GM12892 (cell line): ENCODE data around the gene MOB2.
A peak's percentile ranks its signal among the peaks of the same experiment; 100 is the strongest.

ENCODE experiments used
- DNase-seq: peaks from one replicate; pipeline ENCODE4 v3.0.0; 2011; ENCODE audit not compliant: insufficient read length
- FAIRE-seq: peaks from 2 replicates; lab custom pipeline; 2011; peaks lifted over from hg19 to GRCh38; lab: Jason Lieb, UNC
- POLR2A ChIP-seq: IDR thresholded peaks from 2 replicates; pipeline ENCODE4 v1.6.1; 2011; ENCODE audit warnings: low read depth, low read length, control low read depth
- POLR2AphosphoS5 ChIP-seq: IDR thresholded peaks from 2 replicates; pipeline ENCODE4 v1.6.1; 2011; ENCODE audit warnings: low read depth, low read length, control low read depth
- TAF1 ChIP-seq: IDR thresholded peaks from 2 replicates; pipeline ENCODE4 v1.6.1; 2011; ENCODE audit warnings: low read depth, mild to moderate bottlenecking, control low read depth, low read length, borderline replicate concordance

The MOB2 gene

GRCh38 chr11:1528710-1529109 lies 42.1 kb upstream of the MOB2 start:
- DNase-seq: no peak
- no peak for FAIRE-seq
- no peak for TF ChIP-seq POLR2AphosphoS5
- no peak for TF ChIP-seq TAF1
- no peak for TF ChIP-seq POLR2A

GRCh38 chr11:1526785-1527184 lies 40.2 kb upstream of the MOB2 start:
- FAIRE-seq: no peak
- no peak for DNase-seq
- TF ChIP-seq POLR2A (no peak), POLR2AphosphoS5 (no peak), TAF1 (no peak)

- FAIRE-seq (peak; percentile 9), DNase-seq (no peak)
- no peak for TF ChIP-seq TAF1
- no peak for TF ChIP-seq POLR2AphosphoS5
- no peak for TF ChIP-seq POLR2A
These were observed 37.2 kb upstream of the MOB2 start for GRCh38 chr11:1523779-1524178.

- DNase-seq (no peak), FAIRE-seq (no peak)
- TF ChIP-seq POLR2AphosphoS5: no peak
- no peak for TF ChIP-seq TAF1
- no peak for TF ChIP-seq POLR2A
These were observed 36.5 kb upstream of the MOB2 start for GRCh38 chr11:1523077-1523476.

GRCh38 chr11:1522081-1522424 lies 35.5 kb upstream of the MOB2 start:
- FAIRE-seq (no peak), DNase-seq (no peak)
- no peak for TF ChIP-seq TAF1
- TF ChIP-seq POLR2AphosphoS5: no peak

GRCh38 chr11:1521382-1522080 lies 35.0 kb upstream of the MOB2 start:
- FAIRE-seq: peak; percentile 95
- TF ChIP-seq POLR2A (0 out of 2 replicates have a peak, but pooled peaks have one; percentile 30), TAF1 (no peak)
- DNase-seq: peak; percentile 66

- DNase-seq (no peak), FAIRE-seq (peak; percentile 38)
- no peak for TF ChIP-seq POLR2AphosphoS5
- no peak for TF ChIP-seq TAF1
- TF ChIP-seq POLR2A: no peak
These were observed 34.2 kb upstream of the MOB2 start for GRCh38 chr11:1520663-1521267.

GRCh38 chr11:1520209-1520662 lies 33.7 kb upstream of the MOB2 start:
- no peak for DNase-seq
- FAIRE-seq: no peak
- TF ChIP-seq POLR2A (no peak), POLR2AphosphoS5 (no peak), TAF1 (no peak)

- no peak for FAIRE-seq
- DNase-seq: no peak
- no peak for TF ChIP-seq POLR2A
- no peak for TF ChIP-seq POLR2AphosphoS5
- TF ChIP-seq TAF1: no peak
These were observed 32.7 kb upstream of the MOB2 start for GRCh38 chr11:1519028-1520010.

- DNase-seq (no peak), FAIRE-seq (no peak)
- TF ChIP-seq TAF1: no peak
- TF ChIP-seq POLR2A: no peak
- no peak for TF ChIP-seq POLR2AphosphoS5
These were observed 31.7 kb upstream of the MOB2 start for GRCh38 chr11:1518301-1518700.

GRCh38 chr11:1517117-1518005 lies 30.8 kb upstream of the MOB2 start:
- FAIRE-seq: no peak
- TF ChIP-seq POLR2AphosphoS5 (no peak), TAF1 (no peak), POLR2A (no peak)
- DNase-seq: no peak
